NCI-H1694 treated with DMSO at 0.1 percent for 48 hours (cell line): Measurements from ENCODE around the gene ANKS4B.
"Not testable (repeated sequence)": the region's sequence is repeated elsewhere in the genome, so short reads cannot be mapped to it uniquely, and the experiment has no call there.

Experiments used
- DNase-seq: peaks from one replicate; lab custom pipeline; 2025; lab: John Stamatoyannopoulos, UW

ANKS4B gene

GRCh38 chr16:21233521-21234150, at the start of gene ANKS4B:
Gene ANKS4B, plus strand, starts transcription at chr16:21233699. Its CDS starts 39 bp downstream, at chr16:21233738.
- no peak for DNase-seq

GRCh38 chr16:21183995-21184394, 49.5 kb upstream of the ANKS4B start:
- no peak for DNase-seq

GRCh38 chr16:21184834-21185233, 48.7 kb upstream of the ANKS4B start:
- DNase-seq = no peak

GRCh38 chr16:21185659-21186325, 47.7 kb upstream of the ANKS4B start:
- DNase-seq = no peak

- no peak for DNase-seq
Observed at GRCh38 chr16:21186326-21186691, 47.2 kb upstream of the ANKS4B start.

- DNase-seq = no peak
Observed at GRCh38 chr16:21189311-21189710, 44.2 kb upstream of the ANKS4B start.

- DNase-seq = no peak
Observed at GRCh38 chr16:21190013-21190412, 43.5 kb upstream of the ANKS4B start.

- no peak for DNase-seq
Observed at GRCh38 chr16:21190599-21190998, 42.9 kb upstream of the ANKS4B start.

GRCh38 chr16:21192991-21193390, 40.5 kb upstream of the ANKS4B start:
- DNase-seq = no peak

GRCh38 chr16:21194771-21195301, 38.7 kb upstream of the ANKS4B start:
- no peak for DNase-seq

GRCh38 chr16:21195330-21195729, 38.2 kb upstream of the ANKS4B start:
- not testable (repeated sequence) for DNase-seq

- DNase-seq = no peak
Observed at GRCh38 chr16:21197112-21197511, 36.4 kb upstream of the ANKS4B start.

- no peak for DNase-seq
Observed at GRCh38 chr16:21197621-21198020, 35.9 kb upstream of the ANKS4B start.

GRCh38 chr16:21199607-21200218, 33.8 kb upstream of the ANKS4B start:
- no peak for DNase-seq

- DNase-seq = no peak
Observed at GRCh38 chr16:21203155-21203797, 30.2 kb upstream of the ANKS4B start.

- no peak for DNase-seq
Observed at GRCh38 chr16:21205303-21205702, 28.2 kb upstream of the ANKS4B start.

- no peak for DNase-seq
Observed at GRCh38 chr16:21206550-21206949, 26.9 kb upstream of the ANKS4B start.

- no peak for DNase-seq
Observed at GRCh38 chr16:21208446-21209230, 24.9 kb upstream of the ANKS4B start.

- DNase-seq = no peak
Observed at GRCh38 chr16:21211486-21211885, 22.0 kb upstream of the ANKS4B start, which contains the start of gene ZP2. Gene ZP2, minus strand, starts transcription at chr16:21211574. Its CDS starts 27 bp downstream, at chr16:21211547.

- DNase-seq = no peak
Observed at GRCh38 chr16:21214086-21214485, 19.4 kb upstream of the ANKS4B start.

- no peak for DNase-seq
Observed at GRCh38 chr16:21217121-21217520, 16.4 kb upstream of the ANKS4B start.

- DNase-seq = no peak
Observed at GRCh38 chr16:21218153-21218552, 15.3 kb upstream of the ANKS4B start.
